Activated CD8-positive, alpha-beta T cell treated with anti-CD3 and anti-CD28 coated beads for 36 hours (primary cell): ENCODE measurements around the gene FMNL2. TPM values are rescaled to one million over a fixed set of nuclear protein-coding genes. Genes with fewer than 3 reads are reported as not detected.

Experiments used
- ATAC-seq: fragments of 200-7000 bp; cut with Tn5 transposase; one replicate; pipeline ENCODE4 v1.10.0; 2021; ENCODE audit warnings: mild to moderate bottlenecking, moderate library complexity
- CTCF ChIA-PET: fragments of 350-600 bp; sonication (Branson Sonifier 250); formaldehyde crosslinking; loops from one replicate; lab custom pipeline; 2021; ENCODE audit warnings: antibody characterized with exemption; lab: Charles Lee
- POLR2A ChIA-PET: fragments of 350-600 bp; sonication (Branson Sonifier 250); formaldehyde crosslinking; loops from one replicate; lab custom pipeline; 2021; ENCODE audit warnings: antibody characterized with exemption; lab: Charles Lee
- DNase-seq: peaks from one replicate; pipeline ENCODE4 v3.0.0-alpha.2; 2020
- H3K27ac Mint-ChIP-seq: one replicate; pipeline ENCODE4 v1.8.0; 2021; ENCODE audit warnings: mild to moderate bottlenecking, mixed read lengths
- H3K27me3 Mint-ChIP-seq: one replicate; pipeline ENCODE4 v1.8.0; 2021; ENCODE audit warnings: mixed read lengths
- H3K36me3 Mint-ChIP-seq: one replicate; pipeline ENCODE4 v1.8.0; 2021; ENCODE audit warnings: low read depth, mixed read lengths
- H3K4me1 Mint-ChIP-seq: one replicate; pipeline ENCODE4 v1.8.0; 2021; ENCODE audit warnings: low read depth, mixed read lengths
- H3K4me3 Mint-ChIP-seq: one replicate; pipeline ENCODE4 v1.8.0; 2021; ENCODE audit warnings: mild to moderate bottlenecking, moderate library complexity, mixed read lengths
- H3K9me3 Mint-ChIP-seq: one replicate; pipeline ENCODE4 v1.8.0; 2021; ENCODE audit warnings: mixed read lengths
- intact Hi-C: fragments of 100-400 bp; cut with micrococcal nuclease; formaldehyde crosslinking; loops from one replicate; pipeline ENCODE4 v1.10.0; 2022
- total RNA-seq, 2 experiments: library from RNA; stranded (reverse); gene quantifications; one replicate each; pipeline ENCODE4 v1.2.3, GENCODE V29; 2021
- TF ChIP-seq, protein P1 (sequence below): fragments of 200-600 bp; IDR thresholded peaks from one replicate; pipeline ENCODE4 v1.8.0; 2022; ENCODE audit warnings: antibody characterized with exemption, mild to moderate bottlenecking

Gene FMNL2
- total RNA-seq, 2 experiments from 2014 or later: 1.1 TPM

DNA sequence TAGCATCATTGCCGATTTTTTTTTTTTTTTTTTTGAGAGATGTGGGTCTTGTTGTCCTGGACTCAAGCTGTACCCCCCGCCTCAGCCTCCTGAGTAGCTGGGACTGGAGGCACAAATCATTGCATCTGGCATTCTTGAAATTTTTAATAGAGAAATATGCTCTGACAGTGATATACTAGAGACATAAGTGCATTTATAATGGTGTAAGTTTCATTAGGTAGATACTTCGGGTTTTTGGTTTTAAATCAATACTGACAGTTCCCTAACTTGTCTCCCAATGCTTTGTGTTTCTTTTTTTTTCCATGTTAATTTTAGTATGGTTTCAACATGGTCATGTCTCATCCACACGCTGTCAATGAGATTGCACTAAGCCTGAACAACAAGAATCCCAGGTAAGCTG lies 243.6 kb downstream of the FMNL2 start:
- ChIA-PET CTCF (interaction anchor here (1.0 kb wide), 1 partner anchor 57 kb away, joined by 3 read pairs; no protein-coding TSS in a partner anchor), POLR2A (no interaction called here)
- intact Hi-C loops: no loop called here
- ATAC-seq: no peak
- TF ChIP-seq, protein P1, sequence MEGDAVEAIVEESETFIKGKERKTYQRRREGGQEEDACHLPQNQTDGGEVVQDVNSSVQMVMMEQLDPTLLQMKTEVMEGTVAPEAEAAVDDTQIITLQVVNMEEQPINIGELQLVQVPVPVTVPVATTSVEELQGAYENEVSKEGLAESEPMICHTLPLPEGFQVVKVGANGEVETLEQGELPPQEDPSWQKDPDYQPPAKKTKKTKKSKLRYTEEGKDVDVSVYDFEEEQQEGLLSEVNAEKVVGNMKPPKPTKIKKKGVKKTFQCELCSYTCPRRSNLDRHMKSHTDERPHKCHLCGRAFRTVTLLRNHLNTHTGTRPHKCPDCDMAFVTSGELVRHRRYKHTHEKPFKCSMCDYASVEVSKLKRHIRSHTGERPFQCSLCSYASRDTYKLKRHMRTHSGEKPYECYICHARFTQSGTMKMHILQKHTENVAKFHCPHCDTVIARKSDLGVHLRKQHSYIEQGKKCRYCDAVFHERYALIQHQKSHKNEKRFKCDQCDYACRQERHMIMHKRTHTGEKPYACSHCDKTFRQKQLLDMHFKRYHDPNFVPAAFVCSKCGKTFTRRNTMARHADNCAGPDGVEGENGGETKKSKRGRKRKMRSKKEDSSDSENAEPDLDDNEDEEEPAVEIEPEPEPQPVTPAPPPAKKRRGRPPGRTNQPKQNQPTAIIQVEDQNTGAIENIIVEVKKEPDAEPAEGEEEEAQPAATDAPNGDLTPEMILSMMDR: no peak
- Mint-ChIP-seq H3K4me1 (no peaks in the 10 kb centered on the region), H3K27me3 (peaks cover 5% of the 10 kb centered on the region), H3K36me3 (no peaks in the 10 kb centered on the region), H3K9me3 (no peaks in the 10 kb centered on the region), H3K27ac (no peak overlapping the region), H3K4me3 (no peak overlapping the region)
- DNase-seq: no peak

DNA sequence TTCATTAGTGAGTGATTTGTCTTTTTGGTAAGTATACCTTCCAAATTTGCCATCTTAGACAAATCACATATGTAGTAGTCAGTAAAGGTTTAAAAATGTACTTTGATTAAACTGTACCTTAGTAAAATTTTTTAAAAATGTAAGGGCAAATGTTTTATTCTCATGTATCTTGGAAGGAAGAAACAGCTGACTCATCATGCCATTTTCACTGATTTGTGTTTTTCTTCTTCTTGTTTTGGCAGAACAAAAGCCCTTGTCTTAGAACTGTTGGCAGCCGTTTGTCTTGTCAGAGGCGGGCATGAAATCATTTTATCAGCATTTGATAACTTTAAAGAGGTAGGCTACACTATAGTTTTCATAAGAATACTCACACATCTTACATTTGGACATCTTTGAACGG lies 245.7 kb downstream of the FMNL2 start:
- Mint-ChIP-seq H3K4me1 (no peaks in the 10 kb centered on the region), H3K4me3 (no peak overlapping the region), H3K27ac (no peak overlapping the region), H3K27me3 (peaks cover 7% of the 10 kb centered on the region), H3K36me3 (no peaks in the 10 kb centered on the region), H3K9me3 (no peaks in the 10 kb centered on the region)
- DNase-seq (no peak), ATAC-seq (no peak)
- intact Hi-C loops: no loop called here
- CTCF ChIA-PET: no interaction called here
- POLR2A ChIA-PET: no interaction called here
- TF ChIP-seq, protein P1: no peak

DNA sequence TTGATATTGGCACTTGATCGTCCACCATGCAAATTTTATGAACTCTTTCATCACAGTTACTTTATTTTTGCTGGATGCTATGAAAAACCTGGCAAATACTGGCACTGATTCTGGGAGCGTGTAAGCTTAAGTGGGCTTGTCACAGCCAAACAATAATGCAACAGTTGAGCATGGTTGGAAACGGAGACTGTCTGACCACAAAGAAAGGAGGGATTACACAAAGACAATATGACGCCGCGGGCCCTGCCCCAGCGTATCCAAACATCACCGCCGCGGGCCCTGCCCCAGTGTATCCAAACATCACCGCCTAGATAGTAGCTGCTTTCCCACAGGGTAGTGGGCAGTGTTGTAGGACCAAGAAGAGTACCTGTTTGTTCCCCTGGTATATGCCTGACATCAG lies 246.4 kb downstream of the FMNL2 start:
- no peak overlapping the region for H3K27ac Mint-ChIP-seq
- H3K9me3 Mint-ChIP-seq: no peaks in the 10 kb centered on the region
- intact Hi-C loops: no loop called here
- ATAC-seq: no peak
- ChIA-PET CTCF (interaction anchor here (1.2 kb wide), 1 partner anchor 54 kb away, joined by 4 read pairs; no protein-coding TSS in a partner anchor), POLR2A (no interaction called here)
- peaks cover 7% of the 10 kb centered on the region for H3K27me3 Mint-ChIP-seq
- H3K36me3 Mint-ChIP-seq: no peaks in the 10 kb centered on the region
- no peak for DNase-seq
- H3K4me3 Mint-ChIP-seq: no peak overlapping the region
- no peaks in the 10 kb centered on the region for H3K4me1 Mint-ChIP-seq
- TF ChIP-seq, protein P1: no peak

DNA sequence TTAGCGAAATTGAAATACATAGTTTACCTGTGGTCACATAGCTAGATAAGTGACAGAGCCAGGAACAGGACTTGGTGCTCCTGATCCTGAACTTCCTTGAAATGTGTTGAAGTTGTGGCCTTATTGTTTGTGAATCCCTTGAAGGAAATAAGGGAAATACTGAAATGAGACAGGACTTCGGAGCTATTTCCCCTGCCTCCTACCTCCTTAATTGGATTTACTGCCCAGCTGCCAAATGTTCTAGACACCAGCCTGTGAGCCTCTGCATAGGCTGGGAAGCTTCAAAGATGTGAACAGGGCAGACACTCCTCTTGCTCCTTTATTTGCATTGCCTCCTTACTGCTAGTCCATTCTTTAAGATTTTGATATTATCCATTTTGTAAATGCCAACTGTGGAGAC lies 247.1 kb downstream of the FMNL2 start:
- H3K4me3 Mint-ChIP-seq: no peak overlapping the region
- no peak overlapping the region for H3K27ac Mint-ChIP-seq
- ATAC-seq (no peak), DNase-seq (no peak)
- ChIA-PET CTCF (interaction anchor here (1.2 kb wide), 1 partner anchor 53 kb away, joined by 4 read pairs; no protein-coding TSS in a partner anchor), POLR2A (no interaction called here)
- peaks cover 7% of the 10 kb centered on the region for H3K27me3 Mint-ChIP-seq
- no peaks in the 10 kb centered on the region for H3K36me3 Mint-ChIP-seq
- H3K9me3 Mint-ChIP-seq: no peaks in the 10 kb centered on the region
- TF ChIP-seq, protein P1: no peak
- intact Hi-C loops: no loop called here
- H3K4me1 Mint-ChIP-seq: no peaks in the 10 kb centered on the region

DNA sequence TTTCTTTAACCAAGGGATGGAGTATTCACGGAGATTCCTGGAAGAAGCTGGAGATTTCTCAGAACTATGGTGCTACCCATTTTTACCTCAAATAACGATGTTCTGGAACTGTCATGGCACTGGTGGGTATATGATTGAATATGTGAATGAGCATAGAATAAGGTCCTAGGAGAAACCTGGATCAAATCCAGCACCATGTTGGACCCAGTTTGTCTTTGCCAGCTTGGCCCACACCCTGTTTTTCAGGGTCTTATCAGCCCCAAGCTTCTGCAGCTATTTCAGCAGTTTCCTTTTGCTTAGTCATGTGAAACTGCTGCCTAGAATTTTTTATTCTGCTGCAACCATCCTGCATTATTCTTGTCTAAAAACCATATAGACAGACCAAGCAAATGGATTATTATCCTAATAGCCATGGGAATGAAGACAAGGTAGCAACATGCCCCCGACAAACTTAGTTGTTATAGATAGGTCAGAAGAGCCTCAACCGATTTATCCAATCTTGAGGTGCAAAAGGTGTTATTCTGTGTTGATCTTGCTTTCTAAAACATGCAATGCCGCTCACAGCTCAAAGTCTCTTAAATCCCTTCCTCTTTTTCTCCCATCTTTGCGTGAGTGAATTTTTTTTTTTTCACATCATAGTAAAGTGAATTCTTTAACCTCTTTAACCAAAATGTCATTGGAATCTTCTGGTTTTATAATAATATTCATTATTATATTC lies 248.7 kb downstream of the FMNL2 start:
- Mint-ChIP-seq H3K4me1 (no peaks in the 10 kb centered on the region), H3K36me3 (no peaks in the 10 kb centered on the region), H3K4me3 (no peak overlapping the region), H3K27me3 (peaks cover 7% of the 10 kb centered on the region), H3K27ac (no peak overlapping the region), H3K9me3 (no peaks in the 10 kb centered on the region)
- no peak for DNase-seq
- no peak for ATAC-seq
- intact Hi-C loops: no loop called here
- ChIA-PET CTCF (interaction anchor here (1.0 kb wide), 1 partner anchor 51 kb away, joined by 3 read pairs; no protein-coding TSS in a partner anchor), POLR2A (no interaction called here)
- TF ChIP-seq, protein P1: no peak
